ENCODE results near the gene PPCS. TPM values are rescaled to one million over a fixed set of nuclear protein-coding genes. Genes with fewer than 3 reads are reported as not detected.

PPCS gene
- polyA plus RNA-seq = 110 and 116 TPM in 2 replicates

DNA sequence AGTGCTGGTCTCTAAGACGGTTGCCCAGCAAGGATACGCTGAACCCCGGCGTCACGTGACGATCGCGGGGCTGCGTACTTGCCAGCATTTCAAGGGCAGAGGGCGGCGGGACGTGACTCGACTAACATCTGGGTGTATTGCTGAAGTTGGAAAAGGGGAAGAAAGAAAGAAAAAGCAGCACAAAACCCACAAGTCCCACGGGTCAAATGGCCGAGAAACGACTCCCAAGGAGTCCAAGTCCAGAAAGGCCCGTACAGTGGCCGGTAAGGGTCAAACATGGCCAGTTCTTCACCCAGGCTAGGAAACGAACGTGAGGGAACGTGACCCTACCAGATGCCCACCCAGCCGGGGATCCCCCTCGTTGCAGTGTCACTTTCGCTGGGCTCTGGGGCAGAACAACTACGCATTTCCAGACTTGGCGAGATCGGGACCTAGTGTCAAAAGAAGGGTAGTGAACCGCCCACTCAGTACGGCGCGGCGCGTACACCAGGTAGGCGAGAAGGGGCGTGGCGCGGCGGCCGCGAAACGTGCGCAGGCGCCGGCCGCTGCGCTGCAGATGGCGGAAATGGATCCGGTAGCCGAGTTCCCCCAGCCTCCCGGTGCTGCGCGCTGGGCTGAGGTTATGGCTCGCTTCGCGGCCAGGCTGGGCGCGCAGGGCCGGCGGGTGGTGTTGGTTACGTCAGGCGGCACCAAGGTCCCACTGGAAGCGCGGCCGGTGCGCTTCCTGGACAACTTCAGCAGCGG is at the start of gene PPCS, which contains the start of gene ZMYND12:
PPCS (plus strand) TSS at position 534 of the 744 bp plus-strand sequence; CDS start at position 557, 23 bp downstream.
ZMYND12 (minus strand) TSS at position 13 of the 744 bp plus-strand sequence. CDS start 25 bp downstream, outside the sequence.

DNA sequence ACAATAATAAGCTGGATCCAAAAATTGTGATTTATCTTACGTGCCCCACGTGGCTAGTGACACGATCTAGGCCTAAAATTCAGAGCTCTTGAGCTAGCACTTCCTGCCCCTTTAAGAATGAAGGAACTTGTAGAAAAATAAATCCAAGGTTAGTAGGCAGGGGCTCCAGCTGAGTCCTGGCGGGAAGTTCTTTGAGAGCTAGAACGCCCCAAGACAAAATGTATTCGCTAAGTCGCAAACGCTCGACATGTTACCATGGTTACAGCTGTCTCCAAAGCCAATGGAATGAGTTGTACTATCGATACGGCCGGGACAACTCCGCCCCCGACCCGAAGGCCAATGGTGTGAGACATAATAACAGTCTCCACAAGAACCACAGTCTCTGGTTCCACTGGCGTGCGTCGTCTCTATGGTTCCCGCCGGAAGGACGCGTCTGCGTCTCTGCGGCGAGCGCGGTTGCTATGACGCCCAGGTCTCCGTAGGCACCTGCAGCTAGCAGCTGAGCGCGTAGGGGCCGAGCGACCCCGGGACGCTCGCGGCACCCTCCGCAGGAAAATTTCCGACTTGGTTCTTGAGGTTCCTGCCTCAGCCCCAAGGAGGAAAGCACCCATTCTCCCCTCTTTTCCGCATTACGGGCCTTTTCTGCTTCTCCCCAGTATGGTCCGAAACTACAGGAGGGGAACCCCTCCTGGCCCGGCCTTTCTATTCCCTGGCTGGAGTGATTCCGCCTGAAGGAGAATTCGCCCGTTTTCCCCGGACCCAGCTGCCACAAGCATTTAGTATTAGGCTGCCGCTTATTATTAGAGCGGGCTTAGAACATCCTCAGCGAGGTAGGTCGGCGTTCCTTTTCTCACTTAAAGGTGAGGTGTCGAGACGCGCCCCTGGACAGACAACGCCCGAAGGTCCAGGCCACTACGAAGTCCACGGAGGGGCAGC is 6.8 kb downstream of the PPCS start, which contains the start of gene CCDC30:
CCDC30 (plus strand) TSS at position 459 of the 936 bp plus-strand sequence. CDS start 17,266 bp downstream, outside the sequence.

Other genes with a start within 250 kb of the PPCS start
- gene FOXJ3, start 121.3 kb upstream of the PPCS start, polyA plus RNA-seq = 17.1 and 19.9 TPM in 2 replicates
- gene RIMKLA, start 75.8 kb upstream of the PPCS start, polyA plus RNA-seq = 4.9 TPM in 2 replicates
- gene ZMYND12, start 521 bp upstream of the PPCS start, polyA plus RNA-seq = 4.7 and 9.0 TPM in 2 replicates
- 5.3 and 10.0 TPM in 2 replicates for gene CCDC30, start 6.7 kb downstream of the PPCS start, polyA plus RNA-seq
- 33.0 and 47.1 TPM in 2 replicates for gene PPIH, start 201.9 kb downstream of the PPCS start, polyA plus RNA-seq
- 43.8 and 52.3 TPM in 2 replicates for gene YBX1, start 225.9 kb downstream of the PPCS start, polyA plus RNA-seq